Skeletal muscle tissue (tissue), 5 donors: ENCODE results near the gene TCEAL9. TPM values are rescaled to one million over a fixed set of nuclear protein-coding genes. Genes with fewer than 3 reads are reported as not detected.

Source experiments
- H3K27ac ChIP-seq: one replicate; pipeline ENCODE4 v1.7.0; 2013; ENCODE audit warnings: mild to moderate bottlenecking, low read depth, low read length, inconsistent platforms
- H3K27me3 ChIP-seq, 3 donors: one replicate each; pipeline ENCODE4 v1.7.0; 2013; ENCODE audit warnings: low read length in 3 of 3; ENCODE audit not compliant: control insufficient read depth in 3 of 3, insufficient read depth in 3 of 3
- H3K36me3 ChIP-seq, 3 donors: one replicate each; pipeline ENCODE4 v1.7.0; 2013; ENCODE audit warnings: low read length in 3 of 3; ENCODE audit not compliant: control insufficient read depth in 3 of 3, insufficient read depth in 3 of 3
- H3K4me1 ChIP-seq, 3 donors: one replicate each; pipeline ENCODE4 v1.7.0; 2013; ENCODE audit warnings: low read length in 3 of 3, mild to moderate bottlenecking in 3 of 3; ENCODE audit not compliant: control insufficient read depth in 3 of 3, insufficient read depth in 3 of 3
- H3K4me3 ChIP-seq, 3 donors: one replicate each; pipeline ENCODE4 v1.7.0; 2013; ENCODE audit warnings: low read length in 3 of 3
- H3K9ac ChIP-seq, 3 donors: one replicate each; pipeline ENCODE4 v1.7.0; 2013; ENCODE audit warnings: low read length in 3 of 3, mild to moderate bottlenecking in 3 of 3, moderate library complexity in 2 of 3, low read depth in 1 of 3
- H3K9me3 ChIP-seq, 3 donors: one replicate each; pipeline ENCODE4 v1.7.0; 2013; ENCODE audit warnings: low read length in 3 of 3; ENCODE audit not compliant: control insufficient read depth in 3 of 3
- small RNA-seq: library from RNA; depleted of rRNA; stranded (forward); fragments of <200 nt; gene quantifications from one replicate; pipeline ENCODE3, GENCODE V24; 2014
- total RNA-seq: library from RNA; depleted of rRNA; stranded (reverse); fragments of >200 nt; gene quantifications from one replicate; pipeline ENCODE4 v1.2.3, GENCODE V29; 2014
- donor health status: Osteomylitis.

TCEAL9 gene
- total RNA-seq, 1 donor from 2014 or later: 74.1 TPM

DNA sequence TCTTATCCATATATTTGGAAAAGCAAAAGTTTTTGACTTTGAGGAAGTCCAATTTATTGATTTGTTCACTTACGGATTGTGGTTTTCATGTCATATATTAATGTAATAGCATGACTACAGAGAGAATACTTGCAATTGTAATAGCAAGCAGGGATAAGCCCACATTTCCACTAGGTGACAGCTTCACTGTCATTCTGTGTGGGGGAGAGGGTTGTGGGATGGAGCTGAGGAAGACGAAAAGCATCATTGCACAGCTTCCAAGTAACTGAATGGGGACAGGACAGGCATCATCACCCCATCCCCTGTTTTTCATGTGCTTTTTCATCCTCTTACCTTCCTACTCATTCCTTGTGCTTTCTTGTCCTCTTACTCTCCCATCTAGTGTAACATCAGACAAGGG, 51.5 kb downstream of the TCEAL9 start:
- Histone ChIP-seq H3K9ac (no peak overlapping the region), H3K27ac (no peak overlapping the region), H3K4me3 (no peak overlapping the region), H3K9me3 (no peaks in the 10 kb centered on the region), H3K4me1 (no peaks in the 10 kb centered on the region), H3K36me3 (no peaks in the 10 kb centered on the region), H3K27me3 (no peaks in the 10 kb centered on the region)

Small RNA genes lying within 50 kb of the gene (small RNA-seq; reads per million reads assigned to genes)
- not detected for gene Z92846.1

Other genes starting within 250 kb of the TCEAL9 start
- gene BEX4, start 141.4 kb upstream of the TCEAL9 start, total RNA-seq: 13.6 TPM
- 99.2 TPM for gene TCEAL8, start 101.4 kb upstream of the TCEAL9 start, total RNA-seq
- gene TCEAL5, start 79.8 kb upstream of the TCEAL9 start, total RNA-seq: 0.52 TPM
- gene BEX2, start 45.5 kb upstream of the TCEAL9 start, total RNA-seq: 21.4 TPM
- gene TCEAL7, start 26.3 kb upstream of the TCEAL9 start, total RNA-seq: 112 TPM
- gene BEX3, start 20.0 kb downstream of the TCEAL9 start, total RNA-seq: 110 TPM
- 0.52 TPM for gene RAB40A, start 163.0 kb downstream of the TCEAL9 start, total RNA-seq
- gene TCEAL4, start 229.0 kb downstream of the TCEAL9 start, total RNA-seq: 15.1 TPM